HepG2 (cell line): ENCODE results near the gene TSGA10. TPM values are rescaled to one million over a fixed set of nuclear protein-coding genes. Genes with fewer than 3 reads are reported as not detected.
A peak's percentile ranks its signal among the peaks of the same experiment; 100 is the strongest.

Experiments used
- AGO2 ChIP-seq: fragments of 200-400 bp; formaldehyde crosslinking; optimal IDR thresholded peaks from 2 replicates; pipeline ENCODE3; 2017; ENCODE audit warnings: mild to moderate bottlenecking, low read depth, low read length, moderate library complexity
- ATF4 ChIP-seq, 2 experiments: fragments of 450-650 bp in 1 of 2; sonication (generic) in 1 of 2; formaldehyde crosslinking; IDR thresholded peaks; 2 replicates each; pipeline versions ENCODE4 v1.5.0 to v1.8.0; 2020 to 2022; ENCODE audit warnings: mild to moderate bottlenecking in 1 of 2, missing genetic modification reagents in 1 of 2
- BRCA1 ChIP-seq: sonication (generic); formaldehyde crosslinking; IDR thresholded peaks from 2 replicates; pipeline ENCODE4 v1.4.0; 2020; ENCODE audit warnings: missing genetic modification reagents
- CBX2 ChIP-seq, 2 experiments: fragments of 200-600 bp in 1 of 2; sonication (generic); formaldehyde crosslinking in 1 of 2; IDR thresholded peaks; 2 replicates each; pipeline versions ENCODE4 v1.7.0 to v1.8.1; 2018 to 2022; ENCODE audit warnings: low read depth in 2 of 2, low read length in 1 of 2, mild to moderate bottlenecking in 1 of 2, missing genetic modification reagents in 1 of 2
- FOSL1 ChIP-seq: sonication (generic); formaldehyde crosslinking; IDR thresholded peaks from 2 replicates; pipeline ENCODE4 v1.9.0; 2021; ENCODE audit warnings: missing genetic modification reagents, borderline replicate concordance
- FOXP1 ChIP-seq, 2 experiments: fragments of 450-650 bp in 1 of 2; IDR thresholded peaks; 2 replicates each; pipeline ENCODE4 v1.6.1; 2017 to 2018; ENCODE audit warnings: antibody characterized with exemption in 1 of 2
- NFATC3 ChIP-seq: sonication (generic); formaldehyde crosslinking; IDR thresholded peaks from 2 replicates; pipeline ENCODE4 v1.5.1; 2020; ENCODE audit warnings: mild to moderate bottlenecking, missing genetic modification reagents
- NFIC ChIP-seq: IDR thresholded peaks from 2 replicates; pipeline ENCODE4 v1.6.1; 2012; ENCODE audit warnings: mild to moderate bottlenecking, low read length, inconsistent platforms
- PTBP1 ChIP-seq: fragments of 200-400 bp; formaldehyde crosslinking; IDR thresholded peaks from 2 replicates; pipeline ENCODE4 v1.6.1; 2018; ENCODE audit warnings: low read length, low read depth; ENCODE audit not compliant: poor library complexity, severe bottlenecking
- RARG ChIP-seq: sonication (generic); formaldehyde crosslinking; IDR thresholded peaks from 2 replicates; pipeline ENCODE4 v1.4.0; 2020; ENCODE audit warnings: low read depth, mild to moderate bottlenecking, missing genetic modification reagents
- TBP ChIP-seq: sonication (generic); formaldehyde crosslinking; IDR thresholded peaks from 2 replicates; pipeline ENCODE4 v1.5.0; 2020; ENCODE audit warnings: missing genetic modification reagents
- THAP7 ChIP-seq: sonication (generic); formaldehyde crosslinking; IDR thresholded peaks from 2 replicates; pipeline ENCODE4 v1.8.1; 2023; ENCODE audit warnings: mild to moderate bottlenecking, missing genetic modification reagents
- YY1 ChIP-seq: IDR thresholded peaks from 2 replicates; pipeline ENCODE4 v1.6.1; 2011; ENCODE audit warnings: low read length, low read depth, moderate library complexity, mild to moderate bottlenecking; ENCODE audit not compliant: insufficient read depth, insufficient replicate concordance
- ZFY ChIP-seq: sonication (generic); formaldehyde crosslinking; IDR thresholded peaks from 2 replicates; pipeline ENCODE4 v1.4.0; 2020; ENCODE audit warnings: missing genetic modification reagents
- ZNF180 ChIP-seq: sonication (generic); formaldehyde crosslinking; IDR thresholded peaks from 2 replicates; pipeline ENCODE4 v1.4.0; 2020; ENCODE audit warnings: low read depth, missing genetic modification reagents, borderline replicate concordance
- ZNF260 ChIP-seq: sonication (generic); formaldehyde crosslinking; IDR thresholded peaks from 2 replicates; pipeline ENCODE4 v1.4.0; 2020; ENCODE audit warnings: missing genetic modification reagents, low read depth, mild to moderate bottlenecking, borderline replicate concordance
- ZNF296 ChIP-seq: sonication (generic); formaldehyde crosslinking; conservative IDR thresholded peaks from 2 replicates; pipeline ENCODE4 v1.5.0; 2020; ENCODE audit warnings: mild to moderate bottlenecking, missing genetic modification reagents
- ZNF318 ChIP-seq: sonication (generic); formaldehyde crosslinking; IDR thresholded peaks from 2 replicates; pipeline ENCODE4 v1.4.0; 2020; ENCODE audit warnings: mild to moderate bottlenecking, missing genetic modification reagents
- ZNF33B ChIP-seq: sonication (generic); formaldehyde crosslinking; IDR thresholded peaks from 2 replicates; pipeline ENCODE4 v1.5.1; 2020; ENCODE audit warnings: mild to moderate bottlenecking, missing genetic modification reagents
- ZNF616 ChIP-seq: sonication (generic); formaldehyde crosslinking; IDR thresholded peaks from 2 replicates; pipeline ENCODE4 v1.5.0; 2020; ENCODE audit warnings: low read depth, mild to moderate bottlenecking, missing genetic modification reagents
- ZSCAN21 ChIP-seq: sonication (generic); formaldehyde crosslinking; IDR thresholded peaks from 2 replicates; pipeline ENCODE4 v1.8.0; 2022; ENCODE audit warnings: mild to moderate bottlenecking, missing genetic modification reagents, moderate library complexity, borderline replicate concordance
- polyA plus RNA-seq, 8 experiments: library from polyadenylated mRNA; depleted of rRNA in 3 of 8; stranded (reverse) in 7 of 8; unstranded in 1 of 8; fragments of >200 nt; fragmentation: Illumina TruSeq in 4 of 8; extraction: Trizol in 4 of 8; gene quantifications; 2 replicates each; pipeline versions ENCODE4 v1.2.1 to v1.2.3, GENCODE V29; 2011 to 2016; ENCODE audit warnings: low read depth in 4 of 8, missing spikeins in 1 of 8, mixed read lengths in 1 of 8; ENCODE audit not compliant: insufficient read depth in 1 of 8
- total RNA-seq, 5 experiments: library from RNA; depleted of rRNA; stranded (reverse); fragments of >200 nt; fragmentation: Illumina TruSeq; extraction: Trizol; gene quantifications; 2 replicates each; pipeline ENCODE4 v1.2.3, GENCODE V29; 2016; ENCODE audit warnings: low read depth in 1 of 5

Gene TSGA10
- total and polyA plus RNA-seq, 2 of the 13 experiments (the other 11 are each of a cell fraction or from before 2014, with no cell fraction given): 4.7 to 13.1 TPM

- TF ChIP-seq YY1 (no peak), PTBP1 (peak; percentile 72), NFIC (no peak), FOXP1 (IDR thresholded peaks at IDR 0.05) (no peak), FOXP1 (CRISPR knock-in tag; IDR thresholded peaks at IDR 0.05) (no peak), CBX2 (IDR thresholded peaks at IDR 0.05; ENCODE audit: low read depth, low read length) (no peak), CBX2 (CRISPR knock-in tag; IDR thresholded peaks at IDR 0.05; ENCODE audit: low read depth) (no peak), NFATC3 (CRISPR knock-in tag) (no peak), ZNF318 (CRISPR knock-in tag) (peak; percentile 91), BRCA1 (CRISPR knock-in tag) (0 out of 2 replicates have a peak, but pooled peaks have one; percentile 19), ZNF33B (peak; percentile 24; the same call in 1 of the 2 replicates), FOSL1 (CRISPR knock-in tag) (0 out of 2 replicates have a peak, but pooled peaks have one; percentile 36), THAP7 (CRISPR knock-in tag) (0 out of 2 replicates have a peak, but pooled peaks have one; percentile 46), ZNF180 (CRISPR knock-in tag) (peak; percentile 70; the same call in 1 of the 2 replicates), ZNF260 (CRISPR knock-in tag) (no peak), RARG (CRISPR knock-in tag) (0 out of 2 replicates have a peak, but pooled peaks have one; percentile 8), ZNF296 (CRISPR knock-in tag) (peak; percentile 95), ZSCAN21 (CRISPR knock-in tag) (peak; percentile 40; the same call in 1 of the 2 replicates), AGO2 (peak; percentile 34), TBP (CRISPR knock-in tag) (0 out of 2 replicates have a peak, but pooled peaks have one; percentile 64), ZNF616 (0 out of 2 replicates have a peak, but pooled peaks have one; percentile 50), ATF4 (CRISPR knock-in tag; IDR thresholded peaks at IDR 0.05) (peak in 1 of 2 experiments; percentile 46; a peak in 1 of 4 replicates), ZFY (CRISPR knock-in tag) (peak; percentile 74)
These were observed 14.0 kb downstream of the TSGA10 start (continued) for GRCh38 chr2:99140860-99141109.
